Panc1 (cell line): ENCODE data around the gene TIAM2.

ENCODE experiments used
- POLR2AphosphoS5 ChIP-seq: IDR thresholded peaks from 2 replicates; pipeline ENCODE4 v1.6.1; 2012; ENCODE audit warnings: mild to moderate bottlenecking, low read depth, low read length, moderate library complexity
- SIN3A ChIP-seq: IDR thresholded peaks from 2 replicates; pipeline ENCODE4 v1.6.1; 2012; ENCODE audit warnings: low read depth, mild to moderate bottlenecking, low read length, moderate library complexity, borderline replicate concordance; ENCODE audit not compliant: insufficient read depth
- TCF7L2 ChIP-seq: IDR thresholded peaks from 2 replicates; pipeline ENCODE4 v1.6.1; 2011; ENCODE audit warnings: mild to moderate bottlenecking, low read depth, low read length, inconsistent platforms
- TF ChIP-seq, protein P1 (sequence below): fragments of 450-650 bp; IDR thresholded peaks from 2 replicates; pipeline ENCODE4 v1.5.1; 2017; ENCODE audit warnings: mild to moderate bottlenecking
- TF ChIP-seq, protein P2 (sequence below), 2 experiments: IDR thresholded peaks; 2 replicates each; pipeline ENCODE4 v1.6.1; 2011 to 2012; ENCODE audit warnings: low read depth in 2 of 2, control low read depth in 1 of 2, low read length in 1 of 2, mild to moderate bottlenecking in 1 of 2, moderate library complexity in 1 of 2; ENCODE audit not compliant: insufficient read depth in 1 of 2

DNA sequence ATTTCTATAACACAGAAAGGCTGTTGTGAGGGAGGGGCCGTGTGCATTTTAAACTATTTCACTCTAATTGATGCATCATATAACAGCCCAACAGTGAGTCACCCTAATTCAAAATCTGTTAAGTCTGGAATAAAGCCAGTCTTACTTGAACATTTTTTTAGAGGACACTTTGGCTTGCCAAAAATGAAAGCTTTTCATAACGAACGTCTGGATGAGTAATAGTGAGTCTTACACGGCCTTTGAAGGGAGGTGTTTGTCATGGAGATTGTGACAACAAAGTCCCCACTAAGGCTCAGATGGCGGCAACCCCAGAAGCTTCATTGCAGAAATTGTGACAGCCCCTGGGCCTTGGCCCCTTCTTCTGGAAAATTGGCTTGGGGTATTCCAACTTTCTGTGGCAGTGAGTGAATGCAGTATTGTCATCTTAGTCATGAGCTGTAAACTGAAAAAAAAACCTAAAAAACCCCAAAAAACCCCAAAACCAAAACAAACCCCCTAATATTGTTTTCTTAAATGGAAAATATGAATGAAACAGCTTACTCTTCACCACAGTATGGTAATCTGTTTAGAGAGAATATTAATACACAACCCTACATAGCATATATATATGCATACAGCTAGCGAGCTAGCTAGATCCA is 176.1 kb downstream of the TIAM2 start:
- TF ChIP-seq, protein P1, sequence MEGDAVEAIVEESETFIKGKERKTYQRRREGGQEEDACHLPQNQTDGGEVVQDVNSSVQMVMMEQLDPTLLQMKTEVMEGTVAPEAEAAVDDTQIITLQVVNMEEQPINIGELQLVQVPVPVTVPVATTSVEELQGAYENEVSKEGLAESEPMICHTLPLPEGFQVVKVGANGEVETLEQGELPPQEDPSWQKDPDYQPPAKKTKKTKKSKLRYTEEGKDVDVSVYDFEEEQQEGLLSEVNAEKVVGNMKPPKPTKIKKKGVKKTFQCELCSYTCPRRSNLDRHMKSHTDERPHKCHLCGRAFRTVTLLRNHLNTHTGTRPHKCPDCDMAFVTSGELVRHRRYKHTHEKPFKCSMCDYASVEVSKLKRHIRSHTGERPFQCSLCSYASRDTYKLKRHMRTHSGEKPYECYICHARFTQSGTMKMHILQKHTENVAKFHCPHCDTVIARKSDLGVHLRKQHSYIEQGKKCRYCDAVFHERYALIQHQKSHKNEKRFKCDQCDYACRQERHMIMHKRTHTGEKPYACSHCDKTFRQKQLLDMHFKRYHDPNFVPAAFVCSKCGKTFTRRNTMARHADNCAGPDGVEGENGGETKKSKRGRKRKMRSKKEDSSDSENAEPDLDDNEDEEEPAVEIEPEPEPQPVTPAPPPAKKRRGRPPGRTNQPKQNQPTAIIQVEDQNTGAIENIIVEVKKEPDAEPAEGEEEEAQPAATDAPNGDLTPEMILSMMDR, result no peak
- peak; percentile 20; the same call in 1 of the 2 replicates for TF ChIP-seq POLR2AphosphoS5
- TF ChIP-seq TCF7L2, result peak; percentile 71
- TF ChIP-seq, protein P2, sequence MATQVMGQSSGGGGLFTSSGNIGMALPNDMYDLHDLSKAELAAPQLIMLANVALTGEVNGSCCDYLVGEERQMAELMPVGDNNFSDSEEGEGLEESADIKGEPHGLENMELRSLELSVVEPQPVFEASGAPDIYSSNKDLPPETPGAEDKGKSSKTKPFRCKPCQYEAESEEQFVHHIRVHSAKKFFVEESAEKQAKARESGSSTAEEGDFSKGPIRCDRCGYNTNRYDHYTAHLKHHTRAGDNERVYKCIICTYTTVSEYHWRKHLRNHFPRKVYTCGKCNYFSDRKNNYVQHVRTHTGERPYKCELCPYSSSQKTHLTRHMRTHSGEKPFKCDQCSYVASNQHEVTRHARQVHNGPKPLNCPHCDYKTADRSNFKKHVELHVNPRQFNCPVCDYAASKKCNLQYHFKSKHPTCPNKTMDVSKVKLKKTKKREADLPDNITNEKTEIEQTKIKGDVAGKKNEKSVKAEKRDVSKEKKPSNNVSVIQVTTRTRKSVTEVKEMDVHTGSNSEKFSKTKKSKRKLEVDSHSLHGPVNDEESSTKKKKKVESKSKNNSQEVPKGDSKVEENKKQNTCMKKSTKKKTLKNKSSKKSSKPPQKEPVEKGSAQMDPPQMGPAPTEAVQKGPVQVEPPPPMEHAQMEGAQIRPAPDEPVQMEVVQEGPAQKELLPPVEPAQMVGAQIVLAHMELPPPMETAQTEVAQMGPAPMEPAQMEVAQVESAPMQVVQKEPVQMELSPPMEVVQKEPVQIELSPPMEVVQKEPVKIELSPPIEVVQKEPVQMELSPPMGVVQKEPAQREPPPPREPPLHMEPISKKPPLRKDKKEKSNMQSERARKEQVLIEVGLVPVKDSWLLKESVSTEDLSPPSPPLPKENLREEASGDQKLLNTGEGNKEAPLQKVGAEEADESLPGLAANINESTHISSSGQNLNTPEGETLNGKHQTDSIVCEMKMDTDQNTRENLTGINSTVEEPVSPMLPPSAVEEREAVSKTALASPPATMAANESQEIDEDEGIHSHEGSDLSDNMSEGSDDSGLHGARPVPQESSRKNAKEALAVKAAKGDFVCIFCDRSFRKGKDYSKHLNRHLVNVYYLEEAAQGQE (IDR thresholded peaks at IDR 0.05; ENCODE audit: insufficient read depth in 1 of 2, low read depth in 2 of 2, low read length in 1 of 2), result no peak
- TF ChIP-seq SIN3A, result 0 out of 2 replicates have a peak, but pooled peaks have one; percentile 9
